ENCODE results near the gene SLC24A4.

Gene SLC24A4

DNA sequence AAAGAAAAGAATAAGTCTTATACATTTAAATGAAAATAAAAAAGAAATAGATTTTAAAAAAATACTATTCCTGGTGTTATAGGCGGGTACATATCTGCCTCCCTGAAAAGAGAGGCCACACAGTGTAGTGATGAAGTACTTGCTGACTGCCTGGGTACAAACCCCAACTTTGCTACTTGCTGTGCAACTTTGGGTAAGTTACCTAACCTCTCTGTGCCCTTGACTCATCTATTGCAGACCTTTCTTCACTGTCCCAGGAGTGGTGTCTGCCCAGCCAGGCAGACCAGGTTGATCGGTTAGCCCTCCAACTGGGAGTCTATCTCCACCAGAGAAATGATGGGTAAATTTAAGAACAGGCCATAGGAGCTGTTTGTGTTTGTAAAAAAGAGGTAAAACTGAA, 82.0 kb downstream of the SLC24A4 start:
- no peak for DNase-seq

- no peak for DNase-seq
Measured at GRCh38 chr14:92407410-92407809, 84.4 kb downstream of the SLC24A4 start.

- DNase-seq, result no peak
Measured at GRCh38 chr14:92409043-92409442, 86.1 kb downstream of the SLC24A4 start.

GRCh38 chr14:92411135-92411534, 88.2 kb downstream of the SLC24A4 start:
- no peak for DNase-seq

DNA sequence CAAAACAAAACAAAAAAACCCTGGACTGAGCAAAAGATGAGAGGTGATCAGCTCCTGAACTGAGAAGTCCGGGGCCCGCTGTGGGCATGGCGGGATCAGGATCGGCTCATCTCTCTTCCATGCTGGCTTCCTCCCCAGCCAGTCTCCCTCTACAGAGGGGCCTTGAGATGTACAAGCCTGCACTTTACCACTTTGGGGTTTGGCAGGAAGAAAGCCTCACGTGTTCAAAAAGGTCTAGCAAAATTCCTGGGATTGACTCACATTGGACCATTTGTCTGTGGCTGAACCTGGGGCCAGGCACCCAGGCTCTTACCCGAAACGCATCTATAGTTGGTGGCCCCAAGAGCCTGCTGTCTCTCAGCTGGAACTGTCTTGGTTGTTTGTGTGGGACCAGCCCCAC, 89.0 kb downstream of the SLC24A4 start:
- DNase-seq, result no peak

DNA sequence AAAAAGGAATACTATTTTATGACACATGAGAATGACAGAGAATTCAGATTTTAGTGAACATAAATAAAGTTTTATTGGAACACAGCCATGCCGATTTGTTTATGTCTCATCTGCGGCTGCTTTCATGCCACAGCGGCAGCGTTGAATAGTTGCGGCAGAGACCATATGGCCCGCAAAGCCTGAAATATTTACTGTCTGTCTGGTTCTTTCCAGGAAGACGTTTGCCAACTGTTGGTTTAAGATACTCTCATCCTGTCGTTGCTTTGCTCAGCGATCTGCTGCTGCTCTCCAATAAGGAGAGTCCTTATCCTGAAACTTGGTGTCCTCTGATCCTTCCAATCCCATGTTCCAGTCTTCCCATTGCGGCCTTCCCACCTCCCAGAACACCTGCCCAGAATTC, 89.9 kb downstream of the SLC24A4 start:
- DNase-seq, result no peak

GRCh38 chr14:92413379-92413778, 90.4 kb downstream of the SLC24A4 start:
- no peak for DNase-seq

DNA sequence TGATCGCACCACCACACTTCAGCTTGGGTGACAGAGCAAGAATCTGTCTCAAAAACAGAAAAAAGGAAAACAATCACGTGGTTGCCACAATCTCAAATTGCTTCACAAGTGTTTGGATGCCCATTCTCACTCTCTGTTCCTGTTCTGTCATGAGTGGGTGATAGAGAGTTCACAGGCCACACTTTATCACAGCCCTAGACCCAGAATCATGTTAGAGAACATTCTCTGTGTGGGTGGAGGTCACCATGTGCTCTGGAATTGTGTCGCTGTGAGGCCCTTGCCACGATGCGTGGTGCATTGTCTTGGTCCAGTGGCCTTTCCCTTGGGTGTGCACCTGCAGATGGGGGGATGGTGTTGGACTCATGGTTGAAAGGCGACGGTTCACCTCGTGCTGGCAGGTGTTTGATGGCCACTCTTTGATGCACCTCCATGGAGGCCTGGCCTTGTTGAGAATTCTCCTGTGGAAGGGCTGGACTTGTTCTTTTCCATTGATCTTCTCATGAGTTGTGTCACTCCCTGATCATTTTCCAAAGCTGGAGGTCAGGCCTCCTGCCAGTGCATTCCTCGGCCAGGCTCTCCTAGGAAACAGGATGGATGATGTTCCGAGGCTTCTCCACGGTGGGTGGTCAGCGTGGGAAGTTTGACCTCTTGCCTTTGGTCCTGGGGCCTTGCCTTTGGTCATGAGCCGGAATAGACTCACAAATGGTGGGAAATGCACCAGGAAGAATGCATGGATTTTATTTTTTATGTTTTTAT, 91.9 kb downstream of the SLC24A4 start:
- DNase-seq, result no peak

DNA sequence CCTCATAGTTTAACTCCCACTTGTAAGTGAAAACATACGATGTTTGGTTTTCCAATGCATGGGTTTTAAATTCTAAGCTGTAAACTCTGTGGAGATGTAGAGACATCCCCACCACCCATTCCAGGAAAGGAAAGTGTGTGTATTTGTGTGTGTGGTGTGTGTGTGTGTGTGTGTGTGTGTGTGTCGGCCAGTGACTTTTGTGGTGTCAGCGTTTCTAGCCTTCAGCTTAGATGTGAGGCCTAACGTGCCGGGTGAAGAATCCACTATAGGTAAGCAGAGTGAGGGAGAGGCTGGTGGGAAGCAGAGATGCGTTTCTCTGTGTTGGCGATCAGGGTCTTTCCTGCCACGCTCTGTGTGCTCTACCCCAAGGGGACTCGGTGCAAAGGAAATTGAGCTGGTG, 93.0 kb downstream of the SLC24A4 start:
- no peak for DNase-seq

DNA sequence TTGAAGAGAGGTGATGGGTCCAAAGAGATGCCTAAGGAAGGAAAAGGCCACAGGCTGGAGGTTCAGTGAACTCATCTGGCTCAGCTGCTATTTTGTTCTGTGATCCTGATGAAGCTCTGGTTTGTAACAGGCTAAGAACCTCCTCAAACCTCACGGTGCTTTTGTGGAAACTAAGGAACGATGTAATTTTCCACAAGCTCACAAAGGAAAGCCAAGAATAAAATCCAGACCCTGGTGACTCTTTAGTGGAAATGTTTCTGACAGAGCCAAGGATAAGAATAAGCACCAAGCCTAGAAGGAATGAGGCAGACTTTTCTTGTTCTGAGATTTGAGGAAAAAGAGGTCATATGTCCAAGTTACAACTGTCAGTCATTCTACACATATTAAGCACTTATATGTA, 93.6 kb downstream of the SLC24A4 start:
- DNase-seq, result no peak

DNA sequence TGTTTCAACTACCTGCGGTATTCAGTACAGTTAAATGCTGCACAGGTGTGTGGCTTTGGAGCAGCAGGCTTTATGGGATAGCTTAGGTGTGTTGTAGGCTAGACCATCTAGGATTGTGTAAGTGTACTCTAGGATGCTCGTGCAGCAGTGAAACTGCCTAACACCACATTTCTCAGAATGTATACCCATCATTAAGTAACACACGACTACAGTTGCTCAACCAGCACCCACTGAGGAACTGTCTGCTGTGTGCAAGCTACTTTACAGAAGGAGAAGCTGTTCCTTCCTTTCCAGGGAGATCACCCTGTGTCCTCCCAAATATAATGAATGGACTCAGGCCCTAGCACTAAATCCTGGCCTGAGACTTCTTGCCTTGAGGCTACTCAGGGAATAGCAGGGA, 94.8 kb downstream of the SLC24A4 start:
- DNase-seq, result no peak

DNA sequence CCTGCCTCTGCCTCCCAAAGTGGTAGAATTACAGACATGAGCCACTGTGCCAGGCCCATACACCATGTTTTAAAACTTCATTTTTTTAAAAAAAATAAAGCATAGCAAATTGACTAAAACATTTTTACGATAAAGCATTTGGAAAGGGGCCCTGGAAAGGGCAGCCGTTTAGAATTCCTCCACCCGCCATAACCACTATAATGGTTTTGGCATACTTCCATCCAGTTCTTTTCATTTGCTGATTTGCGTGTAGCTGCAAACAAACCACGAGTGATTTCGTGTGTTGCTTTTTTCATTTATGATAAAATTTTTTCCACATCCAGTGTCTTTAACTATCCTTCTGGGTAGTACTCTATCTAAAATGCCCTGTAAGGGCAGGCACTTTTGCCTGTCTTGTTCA, 98.8 kb downstream of the SLC24A4 start:
- DNase-seq, result no peak

DNA sequence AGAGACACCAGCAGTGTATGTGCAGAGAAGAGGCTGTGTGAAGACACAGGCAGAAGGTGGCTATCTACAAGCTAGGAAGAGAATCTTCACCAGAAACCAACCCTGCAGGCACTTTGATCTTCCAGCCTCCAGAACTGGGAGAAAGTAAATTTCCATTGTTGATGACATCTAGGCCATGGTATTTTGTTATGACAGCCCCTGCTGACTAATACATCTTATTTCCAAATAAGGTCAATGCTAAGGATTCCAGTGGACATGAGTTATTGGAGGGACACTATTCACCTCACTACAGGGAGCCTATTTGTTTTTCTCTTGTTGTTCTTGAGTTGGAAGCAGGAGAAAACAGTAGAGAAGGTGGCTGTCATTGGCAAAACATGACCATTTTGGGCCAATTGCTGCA, 102.1 kb downstream of the SLC24A4 start:
- DNase-seq, result no peak

GRCh38 chr14:92426237-92426636, 103.3 kb downstream of the SLC24A4 start:
- DNase-seq, result no peak

DNA sequence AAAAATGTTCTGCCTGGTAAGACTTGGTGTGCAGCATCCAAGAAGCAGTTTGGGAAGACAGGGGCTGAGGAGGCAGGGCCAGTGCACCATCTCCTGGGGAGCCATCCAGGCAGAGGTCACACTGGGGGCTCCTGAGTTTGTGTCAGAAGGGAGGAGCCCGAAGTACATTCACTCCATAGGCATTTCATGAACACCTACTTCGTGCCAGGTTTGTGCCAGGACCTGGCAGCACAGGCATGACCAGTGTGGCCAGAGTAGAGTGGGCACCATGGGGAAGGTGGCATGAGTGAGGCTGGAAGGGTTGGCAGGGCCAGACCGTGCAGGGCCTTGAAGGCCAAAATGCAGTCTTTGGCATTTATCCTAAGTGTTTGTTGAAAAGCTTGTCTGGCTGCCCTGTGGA, 104.1 kb downstream of the SLC24A4 start:
- no peak for DNase-seq

DNA sequence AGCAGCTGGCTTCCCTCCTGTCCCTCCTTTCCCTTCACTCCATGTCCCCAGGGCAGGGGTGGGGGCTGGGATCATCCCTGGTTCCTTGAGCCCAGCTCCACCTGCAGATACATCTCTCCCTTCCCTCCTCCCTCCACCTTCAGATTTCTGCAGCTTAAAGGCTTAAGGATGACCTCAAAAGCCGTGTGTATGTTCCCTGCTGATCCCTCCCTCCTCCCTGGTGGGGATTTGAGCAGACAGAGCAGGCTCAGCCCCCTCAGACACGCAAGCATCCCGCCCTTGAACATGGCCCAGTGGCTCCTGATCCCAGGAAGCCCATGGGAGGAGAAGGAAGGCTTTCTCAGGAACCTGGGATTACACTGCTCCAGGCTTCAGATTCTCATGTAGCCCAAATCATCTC, 107.7 kb downstream of the SLC24A4 start:
- DNase-seq, result no peak

GRCh38 chr14:92431199-92431725, 108.3 kb downstream of the SLC24A4 start:
- no peak for DNase-seq

DNA sequence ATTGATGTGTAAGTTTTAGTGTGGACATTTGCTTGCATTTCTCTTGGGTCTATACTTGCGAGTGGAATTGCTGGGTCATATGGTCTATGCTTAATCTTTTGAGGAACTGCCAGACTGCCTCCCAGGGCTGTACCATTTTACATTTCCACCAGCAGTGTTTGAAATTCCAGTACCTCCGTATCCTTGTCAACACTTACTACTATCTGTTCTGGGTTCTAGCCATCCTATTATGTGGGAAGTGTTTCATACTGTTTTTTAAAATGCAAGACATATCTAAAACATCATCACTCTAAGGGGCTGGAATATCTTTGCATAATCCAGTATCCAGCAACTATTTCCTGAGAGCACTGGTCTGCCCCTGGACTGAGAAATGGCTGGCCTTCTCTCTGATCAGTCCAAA, 110.4 kb downstream of the SLC24A4 start:
- no peak for DNase-seq

DNA sequence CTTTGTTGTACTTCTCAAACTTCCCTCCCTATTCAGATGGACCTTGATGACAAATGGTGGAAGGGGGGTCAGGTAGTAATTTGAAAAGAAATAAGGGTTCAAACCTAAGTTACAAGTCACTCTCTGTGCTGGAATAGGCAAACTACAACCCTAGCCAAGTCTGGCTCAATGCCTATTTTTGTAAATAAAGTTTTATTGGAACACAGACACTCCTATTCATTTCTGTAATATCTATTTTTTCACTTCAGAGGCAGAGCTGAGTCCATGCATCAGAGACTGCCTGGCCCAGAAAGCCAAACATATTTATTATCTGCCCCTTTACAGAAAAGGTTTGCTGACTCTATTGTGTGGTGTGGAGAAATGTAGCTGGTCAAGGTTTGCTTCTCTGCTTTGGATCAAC, 112.2 kb downstream of the SLC24A4 start:
- no peak for DNase-seq

DNA sequence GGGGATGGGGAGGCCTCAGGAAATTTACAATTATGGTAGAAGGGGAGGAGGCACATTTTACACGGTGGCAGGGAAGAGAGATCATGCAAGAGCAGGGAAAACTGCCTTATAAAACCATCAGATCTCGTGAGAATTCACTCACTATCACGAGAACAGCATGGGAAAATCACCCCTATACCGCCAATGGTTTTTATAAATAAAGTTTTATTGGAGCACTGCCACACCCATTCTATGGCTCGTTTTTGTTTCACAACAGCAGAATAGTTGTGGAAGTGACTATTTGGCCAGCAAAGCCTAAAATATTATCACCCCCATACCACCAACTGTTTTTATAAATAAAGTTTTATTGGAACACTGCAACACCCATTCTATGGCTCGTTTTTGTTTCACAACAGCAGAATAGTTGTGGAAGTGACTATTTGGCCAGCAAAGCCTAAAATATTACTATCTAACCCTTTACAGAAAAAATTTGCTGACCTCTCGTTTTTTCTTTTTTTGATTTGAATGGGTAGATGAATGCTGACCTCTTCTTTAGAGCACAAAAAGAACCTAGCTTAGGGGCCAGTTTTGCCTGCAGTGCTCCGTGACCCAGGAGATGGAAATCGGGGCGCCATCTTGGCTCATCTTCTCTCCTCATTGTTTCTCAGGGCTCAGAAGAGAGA, 113.3 kb downstream of the SLC24A4 start:
- DNase-seq, result no peak

DNA sequence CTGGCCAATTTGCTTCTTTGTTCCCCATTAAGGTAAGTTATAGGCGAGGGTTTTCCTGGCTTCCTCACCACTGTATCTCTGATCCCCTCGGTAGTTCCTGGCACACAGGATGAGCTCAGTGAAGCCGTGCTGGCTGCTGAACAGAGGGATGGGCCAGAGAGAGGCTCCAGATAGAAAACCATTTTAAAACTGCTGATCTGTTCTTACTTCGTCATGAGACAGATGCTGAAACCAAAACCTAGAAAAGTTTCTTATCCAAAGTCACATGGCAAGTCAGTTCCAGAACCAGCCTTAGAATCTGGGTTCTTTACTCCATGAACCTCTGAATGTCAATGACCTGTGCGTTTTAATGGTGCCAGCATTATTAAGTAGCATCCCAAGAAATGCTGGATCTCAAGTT, 114.3 kb downstream of the SLC24A4 start:
- DNase-seq, result no peak

- DNase-seq, result no peak
Measured at GRCh38 chr14:92437729-92438285, 114.8 kb downstream of the SLC24A4 start.

- no peak for DNase-seq
Measured at GRCh38 chr14:92439537-92440344, 116.8 kb downstream of the SLC24A4 start.

All from stimulated activated CD4-positive, alpha-beta T cell treated with anti-CD3 and anti-CD28 coated beads, Interleukin-4, amount 100 ng/mL, for 1 hour (primary cell).